ENCODE measurements around the gene MARCHF10.
"Not testable (repeated sequence)": the region's sequence is repeated elsewhere in the genome, so short reads cannot be mapped to it uniquely, and the experiment has no call there.

MARCHF10 gene

DNA sequence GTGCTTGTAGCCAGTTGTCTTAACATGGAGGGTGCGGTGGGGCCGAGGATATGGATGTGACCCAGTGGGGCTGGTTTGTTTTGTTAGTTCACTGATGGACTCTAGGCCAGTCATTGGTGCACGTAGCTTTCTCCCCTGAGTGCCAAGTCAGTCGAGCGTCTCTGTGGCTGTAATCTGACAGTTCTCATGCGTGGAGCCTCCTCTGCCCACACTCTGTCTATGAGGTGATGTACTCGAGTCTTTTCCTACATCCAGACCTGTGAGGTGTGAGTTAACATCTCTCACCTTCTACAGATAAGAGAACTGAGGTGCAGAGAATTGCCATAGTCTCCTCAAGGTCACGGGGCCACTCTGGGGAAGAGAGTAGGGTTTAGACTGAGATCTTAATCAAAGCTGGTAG lies 90.2 kb downstream of the MARCHF10 start:
- no peak for DNase-seq (ENCODE audit: low spot score)

DNA sequence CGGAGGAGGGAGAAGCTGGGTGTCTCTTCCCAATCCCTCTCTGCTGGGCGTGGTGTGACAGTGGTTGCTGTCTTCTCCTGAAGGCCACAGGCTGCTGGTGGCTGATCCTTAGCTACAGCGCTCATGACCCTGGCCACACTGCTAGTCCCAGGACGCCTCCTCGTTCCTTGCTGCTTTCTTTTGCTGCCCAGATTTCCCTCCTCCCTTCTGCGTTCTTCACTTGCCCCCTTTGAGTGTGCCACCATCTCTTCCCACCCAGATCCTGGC lies 90.6 kb downstream of the MARCHF10 start:
- DNase-seq (ENCODE audit: low spot score), result no peak

DNA sequence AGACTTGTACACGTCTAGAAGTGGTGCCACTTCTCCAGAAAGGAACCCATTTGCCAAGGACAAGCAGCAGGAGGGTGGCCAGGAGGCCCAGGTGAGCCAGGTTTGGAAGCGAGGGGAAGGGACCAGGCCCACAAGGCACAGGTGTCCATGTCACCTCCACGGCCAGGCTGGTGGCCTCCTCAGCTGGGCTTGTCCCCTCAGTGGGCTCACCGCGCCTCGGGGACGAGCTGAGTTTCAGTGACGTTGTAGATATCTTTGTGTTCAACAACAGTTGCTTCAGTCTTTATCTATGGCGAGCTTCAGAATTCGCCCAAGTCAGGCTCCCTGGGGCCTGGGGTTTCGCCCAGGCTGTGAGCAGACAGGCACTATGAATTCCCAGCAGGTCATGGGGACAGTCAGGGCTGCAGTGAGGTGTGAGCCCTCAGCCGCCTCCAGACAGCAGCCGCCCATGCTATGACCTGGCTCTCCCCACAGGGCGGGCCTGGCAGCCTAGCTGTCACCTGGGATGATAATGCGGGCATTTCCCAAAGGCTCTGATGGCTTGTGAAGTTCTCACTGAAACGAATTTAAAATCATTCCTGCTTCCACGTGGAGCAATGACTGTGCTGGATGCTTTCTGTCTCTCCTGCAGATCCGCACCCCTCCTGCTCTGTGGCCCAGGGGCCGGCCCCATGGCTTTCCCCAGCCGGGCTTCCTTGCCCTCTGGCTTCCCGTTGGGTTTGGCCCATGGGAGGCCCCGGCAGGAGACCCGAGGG lies 91.1 kb downstream of the MARCHF10 start:
- DNase-seq (ENCODE audit: low spot score), result no peak

DNA sequence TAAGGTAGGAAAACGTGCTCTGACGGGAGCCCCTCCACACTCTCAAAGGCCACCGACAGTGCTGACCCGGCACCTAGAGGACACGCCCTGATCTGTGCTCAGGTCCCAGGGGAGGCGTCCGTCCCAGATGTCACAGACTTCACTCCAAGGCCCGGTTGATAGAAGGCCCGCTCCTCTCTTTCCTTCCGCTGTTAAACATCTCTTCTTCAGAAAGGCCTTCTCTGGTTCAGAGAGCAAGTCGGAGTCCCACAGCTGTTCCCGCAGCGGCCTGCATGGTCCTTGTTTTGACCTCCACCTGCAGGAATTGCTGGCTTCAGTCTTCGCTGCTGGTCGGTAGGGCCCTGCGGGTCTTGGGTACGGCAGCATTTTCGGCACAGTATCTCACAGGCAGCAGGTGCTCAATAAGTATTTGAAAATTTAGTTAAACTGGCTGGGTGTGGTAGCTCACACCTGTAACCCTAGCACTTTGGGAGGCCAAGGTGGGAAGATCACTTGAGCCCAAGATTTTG lies 92.2 kb downstream of the MARCHF10 start:
- no peak for DNase-seq (ENCODE audit: low spot score)

DNA sequence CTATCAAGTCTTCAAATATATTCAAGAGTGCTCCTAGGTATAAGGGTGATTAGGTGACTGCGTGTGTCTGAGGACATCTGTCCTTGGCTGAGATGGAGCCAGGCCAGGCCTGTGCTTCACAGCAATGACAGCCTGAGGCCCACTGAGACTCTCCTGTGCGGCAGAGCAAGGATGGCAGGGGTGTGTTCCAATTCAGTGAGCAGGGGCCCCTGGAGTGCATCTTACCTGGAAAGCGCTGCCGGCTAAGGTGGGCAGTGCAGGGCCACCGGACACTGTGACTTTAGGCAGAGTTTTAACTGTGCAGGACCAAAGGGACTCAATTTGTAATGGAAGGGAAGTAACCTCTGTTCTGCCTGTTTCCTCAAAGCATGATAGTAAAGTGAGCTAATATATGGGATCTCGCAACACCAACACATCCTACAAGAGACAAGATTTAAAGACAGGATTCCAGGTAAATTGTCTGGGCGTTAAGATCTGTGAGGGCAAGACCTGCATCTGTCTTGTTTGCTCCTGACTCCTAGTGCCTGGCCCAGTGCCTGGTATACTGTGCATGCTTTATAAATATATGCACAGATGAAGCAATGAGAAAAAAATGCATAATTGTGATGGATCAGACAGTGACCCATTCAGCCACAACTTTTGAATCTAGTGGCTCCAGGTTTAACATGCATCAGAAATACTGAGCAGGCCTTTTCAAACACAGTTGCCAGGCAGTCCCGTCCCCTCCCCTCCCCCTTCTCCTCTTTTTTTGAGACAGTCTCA lies 93.9 kb downstream of the MARCHF10 start:
- no peak for DNase-seq (ENCODE audit: low spot score)

DNA sequence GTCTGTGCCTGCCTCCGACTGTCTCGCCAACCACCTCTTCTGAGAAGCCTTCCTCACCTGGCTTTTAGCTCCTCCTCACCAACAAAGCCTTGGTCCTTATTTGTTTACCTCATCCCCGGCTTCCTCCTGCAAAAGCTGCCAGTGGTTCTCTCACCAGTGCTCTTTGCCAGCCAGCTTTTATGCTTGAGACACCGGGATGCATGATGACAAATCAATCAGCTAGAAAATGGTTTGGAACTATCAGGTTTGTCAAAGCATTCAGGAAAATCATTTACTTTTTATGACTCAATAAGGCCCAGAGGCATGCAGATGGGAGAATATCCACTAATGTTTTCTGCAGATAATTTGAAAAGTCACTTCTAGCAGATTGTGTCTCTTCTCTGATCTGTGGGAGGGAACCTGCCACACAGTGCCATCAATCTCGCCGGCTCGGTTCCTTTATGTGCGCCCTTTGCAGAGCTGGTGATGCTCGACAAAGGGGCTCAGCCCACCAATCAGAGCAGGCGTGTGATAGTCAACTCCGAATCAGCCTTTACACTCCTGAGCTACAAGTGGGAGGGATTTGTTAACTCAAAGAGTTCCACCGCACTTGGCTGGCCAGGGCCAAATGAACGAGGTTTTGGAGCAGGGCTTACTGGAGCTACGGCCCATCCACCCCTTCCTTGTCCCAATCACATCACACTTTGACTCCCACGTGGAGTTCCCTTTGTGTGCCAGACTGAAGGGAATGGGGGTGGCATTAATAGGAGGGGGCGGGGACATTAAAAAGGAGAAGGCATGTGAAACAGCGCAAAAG lies 94.8 kb downstream of the MARCHF10 start:
- no peak for DNase-seq (ENCODE audit: low spot score)

DNA sequence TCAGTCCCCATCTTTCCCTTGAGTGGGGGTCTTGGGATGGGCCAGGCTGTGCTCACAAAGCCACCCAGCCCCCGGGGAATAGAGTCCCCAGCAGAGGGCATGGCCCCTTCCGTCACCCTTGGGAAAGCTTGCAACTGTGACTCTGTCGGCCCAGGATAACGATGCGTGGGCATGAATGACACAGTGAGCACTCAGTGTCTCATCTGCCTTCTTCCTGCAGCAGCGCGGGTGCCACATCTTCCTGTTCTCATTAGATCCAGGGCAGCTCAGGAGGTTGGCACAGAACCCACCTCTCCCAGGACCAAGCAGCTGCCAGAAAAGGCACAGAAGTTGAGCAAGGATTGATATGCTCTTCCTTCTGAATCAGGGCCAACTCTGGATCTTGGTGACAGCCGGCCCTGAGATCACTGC lies 95.9 kb downstream of the MARCHF10 start:
- DNase-seq (ENCODE audit: low spot score), result no peak

DNA sequence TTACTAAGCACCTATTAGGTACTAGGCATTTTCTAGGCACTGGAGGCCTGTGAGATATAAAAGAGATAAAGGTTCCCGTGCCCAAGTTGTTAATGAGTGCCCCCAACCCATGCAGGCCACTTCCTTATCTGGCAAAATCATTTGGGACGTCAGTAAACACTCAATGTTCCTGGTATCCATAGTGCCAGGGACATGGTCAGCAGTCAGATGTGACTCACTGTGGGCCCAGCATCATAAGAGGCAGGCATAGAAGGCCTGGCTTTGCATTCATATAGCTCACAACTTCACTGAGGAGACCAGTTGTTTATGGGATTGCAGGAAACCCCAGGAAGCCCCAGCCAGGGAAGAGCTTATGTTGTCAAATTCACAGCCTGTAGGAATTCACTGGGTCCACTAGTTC lies 99.5 kb downstream of the MARCHF10 start:
- DNase-seq (ENCODE audit: low spot score), result no peak

DNA sequence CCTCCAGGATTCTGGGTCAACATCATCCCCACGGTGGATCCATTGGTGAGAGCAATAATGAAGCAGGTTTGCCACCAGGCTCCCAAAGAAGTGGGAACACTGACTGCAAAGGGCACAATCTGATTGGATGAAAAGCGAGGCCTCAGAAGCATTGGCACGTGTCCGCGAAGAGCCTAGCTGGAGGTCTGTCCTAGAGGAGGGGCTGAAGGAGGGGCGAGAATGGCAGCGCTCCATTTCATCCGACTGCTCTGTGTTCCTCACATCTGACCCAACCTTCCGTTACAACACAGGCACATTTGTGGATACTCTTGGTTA lies 100.7 kb downstream of the MARCHF10 start:
- no peak for DNase-seq (ENCODE audit: low spot score)

DNA sequence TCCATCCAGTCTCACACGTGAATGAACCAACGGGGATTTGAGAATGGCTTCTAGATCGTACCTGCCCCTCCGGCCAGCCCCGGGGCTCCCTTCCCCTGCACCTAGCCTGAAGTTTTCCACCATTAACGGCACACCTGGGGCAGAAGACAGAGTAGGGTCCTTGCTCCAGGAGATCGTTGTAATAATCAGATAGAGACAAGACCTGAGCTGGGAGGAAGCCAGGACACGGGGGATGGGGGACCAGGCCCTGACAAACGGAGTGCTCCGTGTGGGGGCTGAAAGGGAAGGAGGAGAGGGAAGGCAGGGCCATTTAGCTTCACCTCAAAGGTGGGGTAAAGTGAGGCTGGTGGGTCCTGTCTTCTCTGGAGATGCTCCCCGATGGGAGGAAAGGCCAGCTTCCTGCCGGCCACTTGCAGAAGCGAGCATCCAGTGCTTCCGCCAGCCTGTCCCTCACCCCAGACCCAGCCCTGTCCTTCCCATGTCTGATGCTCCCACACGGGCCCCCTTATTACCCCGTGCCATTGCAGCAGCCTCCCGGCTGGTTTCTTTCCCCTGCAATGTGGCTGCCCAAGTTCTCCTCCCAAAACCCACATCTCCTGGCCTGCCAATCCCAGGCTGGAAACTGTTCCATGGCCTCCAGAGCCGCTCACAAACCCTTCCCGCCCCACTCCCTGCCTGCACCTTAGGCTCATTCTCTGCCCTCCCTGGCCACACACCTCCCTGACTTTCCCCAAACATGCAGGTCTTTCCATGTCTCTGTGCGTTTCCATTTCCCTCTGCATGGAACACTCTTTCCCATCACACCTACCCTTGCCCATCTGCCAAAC lies 101.3 kb downstream of the MARCHF10 start:
- no peak for DNase-seq (ENCODE audit: low spot score)

DNA sequence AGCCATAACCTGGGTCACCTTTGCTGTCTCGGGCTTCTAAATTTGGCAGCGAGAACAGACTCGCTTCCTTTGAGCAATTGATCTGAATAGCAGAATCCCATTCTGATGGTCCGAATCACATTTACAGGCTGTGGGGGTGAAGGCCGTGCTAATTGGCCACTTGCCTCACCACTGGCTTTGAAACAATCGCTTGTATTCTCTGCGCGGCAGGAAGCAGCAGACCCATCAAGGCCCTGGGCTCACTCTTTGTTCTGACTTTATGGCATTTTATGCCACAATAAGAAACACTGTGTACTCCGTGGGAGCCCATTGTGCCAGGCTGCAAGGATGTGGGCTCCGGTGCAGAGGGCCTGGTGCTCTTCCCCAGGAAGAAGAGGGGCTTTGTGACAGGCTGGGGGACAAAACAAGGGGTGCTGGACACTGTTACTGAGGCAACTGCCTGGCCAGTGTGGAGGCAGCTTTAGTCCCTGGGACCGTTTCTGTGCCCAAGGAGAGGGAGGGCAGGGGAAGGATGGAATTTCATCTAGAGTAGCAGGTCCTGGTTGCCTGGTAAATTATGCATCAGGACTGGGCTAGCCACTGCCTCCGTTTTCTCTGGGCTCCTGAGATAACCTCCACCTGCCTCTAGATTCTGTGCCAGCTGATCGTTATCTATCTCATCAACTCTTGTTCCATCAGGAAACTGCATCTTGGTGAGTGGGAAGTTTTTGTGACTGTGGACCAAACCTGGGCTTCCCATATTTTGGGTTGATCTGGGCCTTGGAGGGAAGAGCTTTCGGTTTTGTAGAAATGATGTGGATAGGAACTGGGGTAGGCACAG lies 102.1 kb downstream of the MARCHF10 start:
- DNase-seq (ENCODE audit: low spot score), result peak; percentile 29

DNA sequence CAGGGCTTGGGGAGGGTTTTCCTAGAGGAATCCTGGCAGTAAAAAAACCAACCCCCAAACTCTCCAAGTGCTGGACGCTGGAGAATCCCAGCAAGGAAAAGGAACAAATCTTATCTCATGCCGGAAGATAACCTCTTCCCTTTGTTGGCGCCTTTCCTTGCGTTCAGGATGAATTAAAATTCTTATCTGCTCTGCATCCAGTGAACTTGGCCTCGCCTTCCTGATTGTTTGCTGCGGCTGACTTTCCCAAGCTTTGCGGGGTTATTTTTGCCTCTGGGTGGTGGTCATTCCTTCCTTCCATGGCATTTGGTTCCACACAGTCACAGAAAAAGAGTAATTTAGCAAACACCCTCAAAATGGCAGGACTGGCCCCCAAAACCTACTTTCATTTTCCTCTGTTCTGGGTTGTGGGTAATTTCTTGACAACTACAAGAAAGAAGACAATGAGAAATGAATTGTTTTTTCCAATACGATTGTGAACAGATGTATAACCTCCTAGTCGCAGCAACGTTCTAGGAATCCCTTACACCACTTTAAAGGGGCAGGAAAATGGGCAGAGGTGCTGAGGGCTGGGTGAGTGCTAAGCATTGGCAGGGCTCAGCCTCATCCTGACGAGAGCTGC lies 102.8 kb downstream of the MARCHF10 start:
- peak; percentile 55 for DNase-seq (ENCODE audit: low spot score)

DNA sequence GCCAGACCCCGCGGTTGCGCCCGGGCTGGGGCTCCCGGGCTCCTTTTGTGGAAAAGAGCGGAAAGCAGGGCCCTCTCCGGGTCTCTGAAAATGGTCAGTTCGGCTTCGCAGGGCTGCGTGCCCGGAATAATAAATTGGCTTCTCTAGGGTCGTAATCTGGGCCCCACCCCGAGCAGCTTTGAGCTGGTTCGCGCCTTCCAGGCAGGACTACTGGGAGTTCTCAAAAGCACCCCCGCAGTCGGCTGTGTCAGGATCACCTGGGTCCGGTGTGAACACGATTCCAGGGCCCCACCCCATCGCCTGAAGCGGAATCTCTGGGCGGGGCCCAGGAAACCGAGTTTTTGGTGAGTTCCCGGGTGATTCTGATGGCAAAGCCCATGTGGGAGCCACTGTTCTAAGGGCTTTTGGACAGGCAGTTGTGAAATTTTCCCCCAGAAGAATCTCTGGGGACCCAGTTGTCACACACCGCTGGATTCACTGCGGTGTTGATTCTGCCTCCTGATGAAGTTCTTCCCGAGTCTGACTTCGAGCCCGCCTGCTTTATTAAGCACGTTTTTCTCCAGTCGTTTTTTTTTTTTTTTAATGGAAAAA lies 103.6 kb downstream of the MARCHF10 start:
- DNase-seq (ENCODE audit: low spot score), result peak; percentile 43

DNA sequence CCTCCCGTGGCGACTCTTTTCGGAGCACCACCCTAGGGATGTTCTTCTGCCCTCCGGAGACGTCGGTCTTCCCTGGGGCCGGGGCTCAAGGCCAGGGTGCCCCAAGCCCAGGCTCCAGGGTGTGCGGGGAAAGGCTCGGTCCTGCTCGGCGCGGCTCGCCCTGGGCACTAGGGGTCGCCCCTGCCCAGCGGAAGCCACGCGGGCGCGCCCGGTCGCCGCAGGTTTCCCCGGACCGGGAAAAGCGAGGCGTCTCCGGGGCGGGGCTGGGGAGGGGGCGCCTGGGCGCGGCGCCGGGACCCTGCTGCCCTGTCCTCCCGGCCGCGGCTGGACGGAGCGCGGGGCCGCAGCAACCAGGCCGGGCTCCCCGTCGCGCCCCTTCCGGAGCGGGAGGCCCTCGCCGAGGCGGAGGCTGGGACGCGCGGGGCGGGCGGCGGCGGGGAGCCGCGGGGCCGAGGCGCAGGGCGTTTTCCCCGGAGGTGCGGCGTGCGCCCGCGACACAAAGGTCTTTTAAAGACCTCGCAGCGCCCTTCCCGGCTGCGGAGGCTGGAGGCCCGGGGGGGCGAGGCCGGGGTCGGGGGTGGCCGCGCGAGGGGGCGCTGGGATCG lies 104.2 kb downstream of the MARCHF10 start:
- peak; percentile 64 for DNase-seq (ENCODE audit: low spot score)

DNA sequence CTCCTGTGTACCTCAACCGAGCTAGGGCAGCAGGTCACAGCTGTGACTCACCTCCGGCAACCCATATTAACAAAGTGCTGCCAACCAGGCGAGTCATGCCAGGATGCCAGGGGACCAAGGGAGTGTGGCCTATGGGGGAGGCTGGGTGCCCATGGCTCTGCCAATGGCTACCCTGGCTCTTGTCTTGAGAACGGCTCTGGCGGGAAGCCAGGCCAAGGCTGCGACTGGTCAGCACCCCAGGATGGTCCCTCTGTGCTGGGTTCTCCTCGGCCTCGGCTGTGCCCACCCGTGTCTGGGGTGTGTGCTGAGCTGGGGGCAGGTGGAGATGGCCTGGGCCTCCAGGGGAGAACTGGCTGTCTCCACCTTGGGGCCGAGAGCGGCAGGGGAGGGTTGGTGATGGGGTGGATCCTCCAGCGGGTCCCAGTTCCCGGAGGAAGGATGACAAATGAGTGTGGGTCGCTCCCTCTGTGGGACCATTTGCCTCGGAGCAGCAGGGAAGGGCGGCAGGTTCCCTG lies 104.8 kb downstream of the MARCHF10 start:
- DNase-seq (ENCODE audit: low spot score), result peak; percentile 52

DNA sequence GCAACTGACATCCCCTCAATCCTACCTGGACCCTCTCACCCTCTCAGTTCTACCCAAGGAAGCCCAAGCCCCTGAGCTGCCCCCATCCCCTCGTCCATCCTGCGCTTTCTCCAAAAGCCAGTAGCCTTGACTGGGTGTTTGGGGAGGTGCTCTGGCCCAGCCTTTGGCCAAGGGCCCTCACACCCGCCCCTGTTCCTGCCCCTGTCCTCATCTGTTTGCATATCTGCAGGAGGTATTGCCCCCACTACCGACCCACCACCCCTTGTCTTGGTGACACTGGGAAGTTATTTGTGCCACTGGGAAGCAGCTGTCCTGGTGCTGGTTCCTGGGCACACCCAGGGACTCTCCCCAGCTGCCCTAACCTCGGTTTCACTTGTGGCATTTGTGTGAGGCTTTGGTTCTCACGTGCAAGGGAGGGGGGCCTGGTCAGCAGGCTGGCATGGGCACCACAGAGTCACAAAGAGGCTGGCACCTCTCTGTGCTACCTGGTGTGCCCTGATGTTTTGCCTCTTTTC lies 105.3 kb downstream of the MARCHF10 start:
- DNase-seq (ENCODE audit: low spot score), result no peak

DNA sequence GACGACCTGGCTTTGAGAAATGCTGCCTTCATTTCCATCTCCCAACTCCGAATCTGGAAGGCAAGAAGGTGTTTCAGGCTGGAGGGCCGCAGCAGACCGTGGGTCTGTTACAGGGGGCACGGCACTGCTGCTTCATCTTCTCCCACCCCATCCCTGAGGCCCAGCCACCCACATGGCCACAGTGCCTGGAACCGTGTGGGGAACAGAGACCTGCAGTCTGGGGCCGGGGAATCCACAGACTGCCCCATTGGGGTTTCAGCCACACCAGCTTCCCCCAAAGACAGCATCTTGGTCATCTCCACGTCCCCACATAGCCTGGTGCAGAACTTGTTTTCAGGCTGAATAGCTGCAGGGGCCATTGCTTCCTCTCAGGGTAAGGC lies 106.4 kb downstream of the MARCHF10 start:
- DNase-seq (ENCODE audit: low spot score), result no peak

DNA sequence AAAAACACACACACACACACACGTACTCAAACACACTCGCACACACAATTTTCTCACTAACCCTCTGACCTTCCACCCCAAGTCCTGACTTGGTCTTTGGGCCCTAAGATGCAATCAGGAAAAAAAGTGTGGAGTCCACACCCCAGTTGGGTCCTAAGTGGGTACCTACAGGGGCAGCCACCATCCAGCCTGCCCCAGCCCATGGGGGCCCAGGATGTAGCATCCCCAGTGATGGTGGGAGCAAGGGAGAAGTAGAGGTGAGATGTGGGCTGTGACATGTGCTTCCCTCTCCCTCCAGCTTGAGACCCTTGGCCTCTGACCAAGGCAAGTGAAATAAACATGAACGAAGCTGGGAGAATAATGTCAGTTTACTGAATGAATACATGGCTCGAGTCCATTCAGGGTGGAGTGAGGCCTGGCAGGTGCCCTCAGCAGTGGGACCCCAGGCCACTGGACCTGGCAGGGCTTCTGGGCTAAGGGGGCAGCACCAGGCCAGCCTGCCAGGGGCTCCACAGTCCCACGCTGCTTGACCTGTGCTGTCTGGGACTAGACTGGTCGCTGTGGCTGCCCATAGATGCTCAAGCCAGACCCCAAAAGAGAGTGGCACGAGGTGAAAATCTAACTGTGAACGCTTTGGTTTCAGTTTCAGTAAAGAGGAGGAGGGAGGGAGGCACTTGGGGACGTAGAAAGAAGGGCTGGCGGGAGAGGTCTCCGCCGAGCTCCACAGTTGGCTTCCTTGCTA lies 107.0 kb downstream of the MARCHF10 start:
- DNase-seq (ENCODE audit: low spot score), result no peak

DNA sequence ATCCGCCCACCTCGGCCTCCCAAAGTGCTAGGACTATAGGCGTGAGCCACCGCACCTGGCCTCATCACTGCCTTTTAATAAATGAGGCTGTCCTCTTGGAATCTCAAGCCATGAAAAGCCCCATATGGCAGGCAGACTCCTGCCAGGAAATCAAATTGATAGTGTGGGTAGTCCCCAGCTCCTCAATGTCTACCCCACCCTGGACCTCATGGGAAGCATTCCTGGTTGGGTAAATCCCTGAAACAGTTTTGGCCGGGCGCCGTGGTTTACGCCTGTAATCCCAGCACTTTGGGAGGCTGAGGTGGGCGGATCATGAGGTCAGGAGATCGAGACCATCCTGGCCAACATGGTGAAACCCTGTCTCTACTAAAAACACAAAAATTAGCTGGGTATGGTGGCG lies 109.7 kb downstream of the MARCHF10 start:
- DNase-seq (ENCODE audit: low spot score), result not testable (repeated sequence)
